Hepatocyte (in vitro differentiated cells): ENCODE results near the gene NAE1. TPM values are rescaled to one million over a fixed set of nuclear protein-coding genes. Genes with fewer than 3 reads are reported as not detected.

ENCODE experiments used
- DNase-seq: peaks from one replicate; pipeline ENCODE4 v3.0.0-alpha.2; 2016; ENCODE audit warnings: low spot score
- H2AFZ ChIP-seq: fragments of 200-600 bp; sonication (generic); 2 replicates; pipeline ENCODE4 v1.6.0; 2016; ENCODE audit warnings: antibody characterized with exemption, mild to moderate bottlenecking
- H3K27ac ChIP-seq: fragments of 200-600 bp; sonication (generic); 2 replicates; pipeline ENCODE4 v1.5.1; 2016; ENCODE audit warnings: mild to moderate bottlenecking
- H3K27me3 ChIP-seq: fragments of 200-600 bp; sonication (generic); 2 replicates; pipeline ENCODE4 v1.6.1; 2016
- H3K36me3 ChIP-seq: fragments of 200-600 bp; sonication (generic); replicated peaks from 2 replicates; pipeline ENCODE4 v1.5.1; 2016; ENCODE audit warnings: low read depth; ENCODE audit not compliant: insufficient read depth
- H3K4me1 ChIP-seq: fragments of 200-600 bp; sonication (generic); 2 replicates; pipeline ENCODE4 v1.5.1; 2016; ENCODE audit warnings: mild to moderate bottlenecking, moderate library complexity; ENCODE audit not compliant: insufficient read depth
- H3K4me2 ChIP-seq: fragments of 200-600 bp; sonication (generic); 2 replicates; pipeline ENCODE4 v1.6.0; 2016
- H3K4me3 ChIP-seq: fragments of 200-600 bp; sonication (generic); 2 replicates; pipeline ENCODE4 v1.5.1; 2016; ENCODE audit warnings: mild to moderate bottlenecking
- H3K79me2 ChIP-seq: fragments of 200-600 bp; sonication (generic); 2 replicates; pipeline ENCODE4 v1.6.0; 2017; ENCODE audit warnings: mild to moderate bottlenecking
- H3K9me2 ChIP-seq: fragments of 200-600 bp; sonication (generic); replicated peaks from 2 replicates; pipeline ENCODE4 v1.6.0; 2017; ENCODE audit warnings: mild to moderate bottlenecking; ENCODE audit not compliant: insufficient read depth
- H3K9me3 ChIP-seq: fragments of 200-600 bp; sonication (generic); 2 replicates; pipeline ENCODE4 v1.5.1; 2016; ENCODE audit warnings: low read depth, mild to moderate bottlenecking
- H4K20me1 ChIP-seq: fragments of 200-600 bp; sonication (generic); 2 replicates; pipeline ENCODE4 v1.6.0; 2016; ENCODE audit warnings: mild to moderate bottlenecking; ENCODE audit not compliant: insufficient read depth, poor library complexity, severe bottlenecking
- EZH2 ChIP-seq: fragments of 200-600 bp; sonication (generic); IDR thresholded peaks from 2 replicates; pipeline ENCODE4 v1.6.1; 2016; ENCODE audit warnings: antibody characterized with exemption, mild to moderate bottlenecking, borderline replicate concordance
- EZH2phosphoT487 ChIP-seq: fragments of 200-600 bp; sonication (generic); IDR thresholded peaks from one replicate; pipeline ENCODE4 v1.6.1; 2018; ENCODE audit warnings: antibody characterized with exemption, mild to moderate bottlenecking, low read depth, moderate library complexity; ENCODE audit not compliant: unreplicated experiment, severe bottlenecking
- WGBS: methylation state at CpG from one replicate; pipeline ENCODE4 v1.1.6; 2016; ENCODE audit warnings: low lambda C conversion rate; ENCODE audit errors: missing lambda C conversion rate; 5-methylcytosine and 5-hydroxymethylcytosine counted together
- polyA plus RNA-seq: library from polyadenylated mRNA; unstranded; fragments of >200 nt; fragmentation: Nextera tagmentation; extraction: Ambion mirVana; gene quantifications from 2 replicates; pipeline ENCODE4 v1.2.1, GENCODE V29; 2016
- total RNA-seq: library from RNA; depleted of rRNA; stranded (reverse); fragments of >200 nt; gene quantifications from 2 replicates; pipeline ENCODE4 v1.2.3, GENCODE V29; 2014
- TF ChIP-seq, protein P1 (sequence below): fragments of 200-600 bp; sonication (generic); IDR thresholded peaks from 2 replicates; pipeline ENCODE4 v1.5.1; 2016; ENCODE audit warnings: antibody characterized with exemption, mild to moderate bottlenecking; ENCODE audit not compliant: poor library complexity

Gene NAE1
- total and polyA plus RNA-seq, 2 experiments from 2014 or later: 60.3 to 68.5 TPM

DNA sequence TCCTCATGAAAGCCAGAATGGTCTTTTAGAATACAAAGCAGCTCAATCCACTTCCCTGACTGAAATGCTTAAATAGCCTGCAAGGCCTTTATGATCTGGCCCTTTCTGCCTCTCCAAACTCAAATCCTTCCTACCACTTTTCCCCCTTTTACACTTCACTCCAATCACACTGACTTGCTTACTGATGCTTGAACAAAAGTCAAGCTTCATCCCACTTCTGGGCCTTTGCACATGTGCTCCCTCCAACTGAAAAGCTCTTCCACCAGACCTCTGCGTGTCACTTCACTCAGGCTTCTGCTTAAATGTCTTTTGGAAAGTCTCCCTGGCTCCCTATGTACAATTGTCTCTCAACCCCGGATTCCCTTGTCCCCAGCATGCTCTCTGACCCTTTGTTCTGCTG lies 16.0 kb downstream of the NAE1 start:
- Histone ChIP-seq H4K20me1 (no peaks in the 10 kb centered on the region), H3K9me2 (no peaks in the 10 kb centered on the region), H2AFZ (no peak overlapping the region), H3K4me2 (no peak overlapping the region), H3K9me3 (no peaks in the 10 kb centered on the region), H3K27me3 (no peaks in the 10 kb centered on the region), H3K4me1 (no peaks in the 10 kb centered on the region), H3K79me2 (no peaks in the 10 kb centered on the region), H3K27ac (no peak overlapping the region), H3K36me3 (no peaks in the 10 kb centered on the region), H3K4me3 (no peak overlapping the region)
- TF ChIP-seq, protein P1, sequence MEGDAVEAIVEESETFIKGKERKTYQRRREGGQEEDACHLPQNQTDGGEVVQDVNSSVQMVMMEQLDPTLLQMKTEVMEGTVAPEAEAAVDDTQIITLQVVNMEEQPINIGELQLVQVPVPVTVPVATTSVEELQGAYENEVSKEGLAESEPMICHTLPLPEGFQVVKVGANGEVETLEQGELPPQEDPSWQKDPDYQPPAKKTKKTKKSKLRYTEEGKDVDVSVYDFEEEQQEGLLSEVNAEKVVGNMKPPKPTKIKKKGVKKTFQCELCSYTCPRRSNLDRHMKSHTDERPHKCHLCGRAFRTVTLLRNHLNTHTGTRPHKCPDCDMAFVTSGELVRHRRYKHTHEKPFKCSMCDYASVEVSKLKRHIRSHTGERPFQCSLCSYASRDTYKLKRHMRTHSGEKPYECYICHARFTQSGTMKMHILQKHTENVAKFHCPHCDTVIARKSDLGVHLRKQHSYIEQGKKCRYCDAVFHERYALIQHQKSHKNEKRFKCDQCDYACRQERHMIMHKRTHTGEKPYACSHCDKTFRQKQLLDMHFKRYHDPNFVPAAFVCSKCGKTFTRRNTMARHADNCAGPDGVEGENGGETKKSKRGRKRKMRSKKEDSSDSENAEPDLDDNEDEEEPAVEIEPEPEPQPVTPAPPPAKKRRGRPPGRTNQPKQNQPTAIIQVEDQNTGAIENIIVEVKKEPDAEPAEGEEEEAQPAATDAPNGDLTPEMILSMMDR: no peak
- no peak for TF ChIP-seq EZH2phosphoT487
- TF ChIP-seq EZH2: no peak
- no peak for DNase-seq
- WGBS: 93% methylated on average over 2 of the region's 2 CpGs

DNA sequence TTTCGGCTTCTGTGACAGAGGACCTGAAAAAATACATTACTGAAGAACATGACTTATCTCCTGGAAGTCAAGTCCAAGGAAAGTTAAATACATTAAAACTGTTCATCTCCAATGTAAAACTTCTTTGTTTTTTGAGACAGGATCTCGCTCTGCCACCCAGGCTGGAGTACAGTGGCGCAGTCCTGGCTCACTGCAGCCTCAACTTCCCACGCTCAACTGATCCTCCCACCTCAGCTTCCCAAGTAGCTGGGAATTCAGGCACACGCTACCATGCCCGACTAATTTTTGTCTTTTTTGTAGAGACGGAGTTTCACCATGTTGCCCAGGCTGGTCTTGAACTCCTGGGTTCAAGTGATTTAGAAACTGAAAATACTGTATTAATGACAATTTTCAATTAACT lies 19.7 kb downstream of the NAE1 start:
- Histone ChIP-seq H3K27ac (no peak overlapping the region), H3K4me1 (no peaks in the 10 kb centered on the region), H3K4me2 (no peak overlapping the region), H2AFZ (no peak overlapping the region), H3K79me2 (no peaks in the 10 kb centered on the region), H3K27me3 (no peaks in the 10 kb centered on the region), H3K36me3 (no peaks in the 10 kb centered on the region), H4K20me1 (no peaks in the 10 kb centered on the region), H3K9me3 (no peaks in the 10 kb centered on the region), H3K4me3 (no peak overlapping the region), H3K9me2 (no peaks in the 10 kb centered on the region)
- DNase-seq: no peak
- 97% methylated on average over 7 of the region's 7 CpGs for WGBS
- TF ChIP-seq EZH2 (no peak), EZH2phosphoT487 (no peak)
- TF ChIP-seq, protein P1: no peak

DNA sequence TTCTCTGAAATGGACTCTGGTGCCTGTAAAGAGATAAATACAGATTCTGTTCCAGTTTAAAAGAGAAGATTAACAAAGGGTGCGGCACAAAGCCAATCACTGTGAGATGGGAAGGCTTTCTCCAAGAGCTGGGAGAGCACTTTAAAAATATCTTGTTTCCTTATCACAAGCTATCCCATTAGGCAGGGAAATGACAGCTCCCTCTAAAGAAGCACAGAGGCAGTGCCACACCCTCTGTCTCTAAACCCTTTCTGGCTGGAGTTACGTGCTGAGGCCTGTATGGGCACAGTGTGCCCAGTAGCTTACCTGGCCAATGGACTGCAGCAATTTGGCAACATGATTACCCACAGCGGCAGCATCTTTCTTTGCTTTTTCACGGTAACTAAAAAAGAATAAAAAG lies 20.4 kb downstream of the NAE1 start:
- 93% methylated on average over 4 of the region's 4 CpGs for WGBS

More for the DNA sequence above, 20.4 kb downstream of the NAE1 start:
- Histone ChIP-seq H3K36me3 (no peaks in the 10 kb centered on the region), H3K9me3 (no peaks in the 10 kb centered on the region), H3K4me1 (no peaks in the 10 kb centered on the region), H3K27ac (no peak overlapping the region), H3K27me3 (no peaks in the 10 kb centered on the region), H3K4me3 (no peak overlapping the region), H4K20me1 (no peaks in the 10 kb centered on the region), H3K4me2 (no peak overlapping the region), H2AFZ (no peak overlapping the region), H3K79me2 (no peaks in the 10 kb centered on the region), H3K9me2 (no peaks in the 10 kb centered on the region)
- DNase-seq: no peak
- TF ChIP-seq EZH2phosphoT487 (no peak), EZH2 (no peak)
- TF ChIP-seq, protein P1: no peak
